COLO668 (cell line): ENCODE results near the gene ZNF526.

Source experiments
- DNase-seq: peaks from one replicate; lab custom pipeline; 2025; ENCODE audit not compliant: unreplicated experiment; lab: John Stamatoyannopoulos, UW

The ZNF526 gene

GRCh38 chr19:42246143-42246921, 26.2 kb downstream of the ZNF526 start:
- peak; percentile 59 for DNase-seq

DNA sequence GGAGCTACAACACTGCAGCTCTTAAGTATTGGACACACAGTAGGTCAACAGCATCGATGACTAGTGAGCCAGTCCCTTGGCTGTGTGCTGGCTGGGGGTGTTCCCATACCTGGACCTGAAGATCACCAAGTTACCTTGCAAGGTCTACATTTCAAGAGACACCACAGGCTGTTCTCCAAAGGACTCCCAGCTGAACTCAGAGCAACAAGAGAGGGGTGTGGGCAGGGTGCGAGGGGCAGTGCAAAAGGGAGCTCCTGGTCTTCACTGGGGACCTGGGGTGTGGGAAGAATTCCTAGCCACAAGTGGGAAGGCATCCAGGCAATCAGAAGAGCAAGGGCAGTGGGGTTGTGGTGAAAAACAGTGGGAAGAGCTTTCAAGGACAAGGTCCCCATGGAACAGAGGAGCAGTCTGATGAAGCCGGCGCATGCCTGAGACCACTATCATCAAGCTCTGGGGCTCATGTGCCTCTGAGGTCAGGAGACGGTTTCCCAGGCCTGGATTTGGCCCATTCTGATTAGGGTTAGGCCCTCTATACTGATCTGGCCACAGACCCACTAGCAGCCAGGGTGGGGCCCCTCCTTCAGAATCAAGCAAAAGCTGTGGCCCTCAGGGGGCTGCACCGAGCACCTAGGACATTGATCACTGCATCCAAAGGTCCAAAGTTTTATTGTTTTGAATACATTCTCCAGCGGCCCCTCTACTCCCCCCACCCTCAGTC, 27.0 kb downstream of the ZNF526 start:
- DNase-seq: no peak

GRCh38 chr19:42247640-42248199, 27.6 kb downstream of the ZNF526 start:
- DNase-seq: no peak

DNA sequence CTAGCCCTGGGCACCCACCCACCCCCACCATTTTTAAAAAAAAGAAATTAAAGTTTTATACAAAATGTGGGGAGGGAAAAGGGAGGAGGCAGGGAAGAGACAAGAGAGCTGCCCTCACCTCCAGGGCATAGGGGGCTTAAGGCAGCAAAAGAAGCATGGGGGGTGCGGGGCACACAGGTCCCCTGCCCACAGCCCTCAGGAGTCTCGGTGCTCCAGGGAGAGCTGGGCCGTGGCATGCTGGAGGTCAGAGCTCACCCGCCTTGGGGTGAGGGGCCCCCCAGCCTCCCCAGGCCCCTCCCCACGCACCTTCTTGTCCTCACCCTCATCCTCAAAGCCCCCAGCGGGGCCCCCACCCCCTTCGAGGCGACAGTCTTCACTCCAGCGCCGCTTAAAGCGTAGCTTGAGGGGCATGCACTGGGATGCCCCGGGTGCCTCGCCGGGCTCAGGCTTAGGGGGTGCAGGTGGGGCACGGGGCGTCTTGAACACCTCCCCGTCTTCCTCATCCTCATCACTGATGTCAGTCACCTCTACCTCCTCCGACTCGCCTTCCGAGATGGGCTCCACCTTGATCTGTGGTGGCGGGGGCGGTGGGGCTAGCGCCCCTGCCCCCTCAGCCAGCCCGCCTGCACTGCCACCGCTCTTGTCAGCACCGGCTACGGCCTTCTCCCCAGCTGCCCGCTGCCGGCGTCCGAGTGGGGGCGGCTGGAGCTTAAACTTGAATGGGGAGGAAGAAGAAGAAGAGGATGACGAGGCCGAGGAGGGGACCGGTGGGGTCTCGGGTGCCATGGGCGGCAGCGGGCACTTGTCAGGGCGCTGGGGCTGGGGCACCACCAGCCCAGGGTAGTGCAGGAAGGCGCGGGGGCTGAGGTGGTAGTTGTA, 28.4 kb downstream of the ZNF526 start:
- no peak for DNase-seq

DNA sequence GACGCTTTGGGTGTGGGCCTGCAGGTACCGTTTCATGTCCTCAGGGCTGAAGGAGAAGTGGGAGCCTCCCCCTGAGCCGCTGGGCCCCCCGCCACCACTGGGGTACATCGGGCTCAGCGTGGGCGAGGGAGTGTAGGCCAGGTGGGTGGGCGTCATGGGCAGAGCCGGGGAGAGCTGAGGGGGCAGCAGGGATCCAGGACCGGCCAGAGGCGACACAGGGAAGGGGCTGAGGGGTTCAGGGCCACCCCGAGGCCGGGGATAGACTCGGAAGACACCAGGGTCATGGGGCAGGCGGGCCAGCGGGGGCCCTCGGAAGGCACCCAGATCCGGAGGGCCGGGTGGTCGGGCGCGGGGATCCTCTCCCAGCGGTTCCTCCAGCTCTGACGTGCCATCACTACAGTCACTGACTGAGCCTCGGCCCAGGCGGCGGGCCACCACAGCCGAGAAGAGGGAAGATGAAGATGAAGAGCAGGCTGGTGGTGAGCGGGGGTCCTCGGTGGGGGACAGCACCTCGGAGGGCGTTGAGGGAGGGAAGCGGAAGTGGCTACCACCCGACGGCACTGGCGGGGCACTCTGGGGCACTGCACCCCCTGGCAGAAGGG, 29.1 kb downstream of the ZNF526 start:
- DNase-seq: no peak

DNA sequence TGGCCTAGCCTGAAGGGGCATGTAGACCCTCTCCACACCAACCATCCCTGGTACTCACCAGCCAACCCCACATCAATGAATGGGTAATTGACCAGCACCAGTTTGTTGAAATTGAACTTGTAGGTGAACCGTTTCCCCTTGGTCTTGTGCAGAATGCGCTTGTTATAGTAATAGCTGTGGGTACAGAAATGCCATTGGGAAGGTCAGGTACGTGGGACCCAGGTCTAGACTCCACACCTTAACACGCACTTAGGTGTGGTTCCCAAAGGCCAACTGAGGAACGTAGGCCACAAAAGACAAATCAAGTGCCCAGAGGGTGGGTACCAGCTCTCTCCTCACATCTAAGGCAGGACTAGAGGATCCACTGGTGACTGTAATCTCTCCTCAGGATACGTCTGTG, 29.7 kb downstream of the ZNF526 start:
- DNase-seq: no peak

GRCh38 chr19:42250183-42250665, 30.1 kb downstream of the ZNF526 start:
- DNase-seq: no peak

- DNase-seq: no peak
Measured at GRCh38 chr19:42250666-42251531, 30.8 kb downstream of the ZNF526 start.

- no peak for DNase-seq
Measured at GRCh38 chr19:42251572-42252358, 31.7 kb downstream of the ZNF526 start.

DNA sequence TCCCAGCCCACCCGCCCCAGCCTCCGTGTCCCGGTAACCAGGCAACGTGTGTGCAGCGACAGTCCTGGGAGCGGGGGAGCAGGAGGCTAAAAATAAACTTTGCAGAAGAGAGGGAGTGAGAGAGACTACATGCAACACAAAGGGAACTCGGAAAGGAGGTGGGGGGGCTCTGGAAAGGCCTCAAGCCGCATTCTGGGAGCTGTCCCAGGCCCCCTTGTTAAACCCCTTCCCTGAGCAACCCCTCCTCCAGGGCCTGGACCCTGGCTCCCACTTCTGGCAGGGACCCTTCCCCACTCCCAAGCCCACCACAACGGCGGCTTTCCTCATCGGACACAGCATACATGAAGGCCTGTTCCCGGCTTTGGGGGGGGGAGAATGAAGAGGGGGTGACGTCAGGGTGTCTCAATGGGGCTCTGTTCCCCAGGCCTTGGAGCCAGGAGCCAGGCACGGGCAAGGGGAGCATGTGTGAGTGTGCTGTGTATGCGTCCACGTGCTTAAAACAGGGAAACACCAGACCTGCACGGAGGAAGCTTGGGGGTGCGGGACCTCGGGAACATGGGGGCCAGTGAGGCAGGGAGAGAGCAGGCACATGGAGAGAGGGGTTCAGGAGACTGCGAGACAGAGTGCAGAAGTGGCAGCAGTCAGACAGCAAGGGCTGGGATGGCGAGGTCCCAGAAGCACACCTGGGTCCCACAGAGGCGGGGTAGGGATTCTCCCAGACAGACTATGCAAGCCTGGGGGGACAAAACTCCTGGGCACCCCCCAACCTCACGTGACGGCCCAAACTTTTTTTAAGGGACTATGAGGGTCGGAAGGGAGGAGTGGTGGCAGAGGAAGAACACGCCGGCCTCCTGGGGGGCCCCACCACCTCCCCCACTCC, 32.5 kb downstream of the ZNF526 start:
- DNase-seq: peak; percentile 48

GRCh38 chr19:42253245-42254088, 33.4 kb downstream of the ZNF526 start:
- peak; percentile 67 for DNase-seq

DNA sequence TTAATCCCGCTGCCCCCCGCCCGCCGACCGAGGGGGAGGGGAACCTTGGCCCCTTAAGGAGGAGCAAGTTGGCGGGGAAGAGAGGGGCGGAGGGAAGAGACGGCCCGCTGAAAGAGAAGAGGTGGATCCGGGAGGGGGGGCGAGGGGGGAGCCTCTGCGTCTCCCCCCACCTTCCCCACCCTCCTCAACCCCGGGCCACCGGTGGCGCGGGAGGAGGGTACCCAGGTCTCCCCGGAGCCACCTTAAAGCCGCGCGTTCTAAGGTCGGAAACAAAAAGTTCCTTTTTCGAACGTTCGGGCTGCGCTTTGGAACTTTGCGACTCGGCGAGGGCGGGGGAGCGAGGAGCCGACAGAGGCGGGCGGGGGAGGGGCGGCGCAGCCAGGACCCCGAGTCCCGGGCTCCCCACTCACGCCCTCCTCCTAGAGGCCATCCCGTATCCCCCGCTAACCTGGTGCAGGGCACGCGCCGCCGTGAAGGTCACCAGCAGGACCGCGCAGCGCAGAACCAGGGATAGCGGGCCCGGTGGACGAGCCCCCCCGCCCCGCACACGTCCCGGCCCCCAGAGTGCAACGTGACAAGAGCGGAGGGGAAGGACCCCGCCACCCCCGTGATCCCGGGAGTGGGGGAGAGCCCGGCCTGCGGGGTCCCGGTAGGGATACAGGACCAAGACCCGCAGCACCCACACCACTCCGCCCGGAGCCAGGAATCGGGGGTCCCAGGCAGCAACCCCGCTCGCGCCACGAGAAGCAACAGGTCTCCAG, 34.2 kb downstream of the ZNF526 start:
- peak; percentile 52 for DNase-seq

- DNase-seq: peak; percentile 92
Measured at GRCh38 chr19:42254850-42255765, 35.0 kb downstream of the ZNF526 start, which contains the start of gene ERF. Gene ERF, minus strand, starts transcription at chr19:42255128. Its CDS starts 129 bp downstream, at chr19:42254999.

DNA sequence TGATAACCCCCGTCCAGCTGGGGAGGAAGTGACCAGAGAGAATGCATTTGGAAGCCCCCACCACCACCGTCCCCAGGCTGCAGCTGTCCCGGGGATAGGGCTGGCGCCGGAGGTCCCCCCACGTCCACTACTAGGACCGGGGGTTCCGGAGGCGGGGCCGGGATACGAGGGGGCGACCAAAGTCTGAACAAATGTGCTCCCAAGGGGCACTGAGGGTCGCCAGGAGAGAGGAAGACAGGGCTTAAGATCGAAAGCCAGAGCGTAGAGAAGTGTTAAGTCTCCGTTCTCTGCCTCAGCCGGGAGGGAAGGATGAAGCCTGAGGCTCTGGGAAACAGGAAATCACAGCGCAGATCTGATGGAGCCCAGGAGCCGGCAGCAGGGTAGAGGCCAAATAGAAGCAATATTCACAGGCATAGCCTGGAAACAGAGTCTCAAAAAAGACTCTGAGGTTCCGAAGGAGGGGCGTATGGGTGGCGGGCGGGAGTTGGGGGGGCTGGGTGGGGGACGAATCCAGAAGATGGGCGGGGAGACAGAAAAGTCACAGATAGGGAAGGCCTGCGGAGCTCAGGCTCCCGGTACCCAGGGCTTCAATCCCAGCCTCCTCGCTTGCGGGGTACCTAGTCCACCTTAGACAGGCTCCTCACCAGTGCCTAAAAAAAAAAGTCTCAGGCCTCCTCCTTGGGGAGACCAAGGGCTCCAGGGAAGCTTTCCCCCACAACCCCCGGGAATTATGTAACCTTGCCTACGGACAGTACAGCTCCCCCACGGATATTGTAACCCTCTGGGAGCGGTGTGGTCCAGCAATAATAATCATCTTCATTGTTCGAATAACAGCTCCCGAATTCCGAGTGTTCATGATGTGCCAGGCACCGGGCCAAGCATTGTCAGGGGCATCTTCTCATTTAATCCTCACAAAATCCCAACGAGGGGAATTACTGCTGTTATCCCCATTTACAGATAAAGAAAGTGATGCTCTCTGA, 35.9 kb downstream of the ZNF526 start:
- DNase-seq: peak; percentile 33
